Measurements from ENCODE around the gene EXT2. TPM values are rescaled to one million over a fixed set of nuclear protein-coding genes. Genes with fewer than 3 reads are reported as not detected.

Gene EXT2
- total and polyA plus RNA-seq, 2 experiments from 2014 or later, result 44.1 to 53.1 TPM

- no peaks in the 10 kb centered on the region for H3K9me3 ChIP-seq (ENCODE audit: low read depth)
- TF ChIP-seq CTCF (IDR thresholded peaks at IDR 0.05; ENCODE audit: low read depth, low read length), result no peak
- DNase-seq (ENCODE audit: low read depth in 1 of 2, low spot score in 1 of 2), result no peak
Observed at GRCh38 chr11:44138980-44139379, 43.5 kb downstream of the EXT2 start.

DNA sequence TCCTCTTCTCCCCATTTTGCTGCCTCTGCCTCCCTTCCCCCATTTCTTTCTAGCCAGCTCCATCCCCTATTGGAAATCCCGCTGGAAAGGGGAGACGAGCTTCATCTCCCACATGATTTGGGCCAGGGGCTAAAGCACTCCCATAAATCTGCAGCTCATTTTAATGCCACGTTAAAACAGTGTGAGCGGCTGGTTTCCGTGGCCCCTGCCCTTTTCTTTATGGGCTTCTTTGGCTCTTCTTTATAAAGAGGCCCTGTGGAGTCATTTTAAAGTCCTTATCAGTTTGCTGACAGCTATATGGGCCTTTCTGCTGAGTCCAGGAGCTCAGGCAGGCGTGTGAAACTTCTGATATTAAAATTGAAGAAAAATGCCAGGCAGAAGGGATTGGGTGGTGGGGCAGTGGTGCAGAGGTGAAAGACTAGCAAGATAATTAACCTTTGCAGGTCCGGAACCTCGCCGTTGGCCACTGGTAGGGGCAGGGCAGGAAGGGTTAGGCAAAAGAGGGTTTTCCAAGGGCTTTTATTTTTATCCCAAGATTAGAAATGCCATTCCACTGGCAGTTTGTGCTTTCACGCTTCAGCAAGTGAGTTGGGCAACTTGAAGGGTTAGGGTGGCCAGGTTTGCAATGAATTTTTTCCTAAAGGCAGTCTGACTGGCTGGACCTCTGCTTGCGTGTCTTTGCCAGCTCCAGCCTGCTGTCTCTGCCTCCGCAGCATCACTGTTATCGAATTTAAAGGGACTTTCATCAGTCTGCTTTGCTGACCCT, 44.3 kb downstream of the EXT2 start:
- Histone ChIP-seq H3K27me3 (no peaks in the 10 kb centered on the region), H3K4me3 (no peak overlapping the region), H3K36me3 (no peaks in the 10 kb centered on the region), H3K9me3 (ENCODE audit: low read depth) (no peaks in the 10 kb centered on the region), H3K4me1 (ENCODE audit: low read depth) (peaks cover 39% of the 10 kb centered on the region), H3K27ac (peak overlapping the region; percentile 87)
- peak; percentile 12 to 53 for DNase-seq (ENCODE audit: low read depth in 1 of 2, low spot score in 1 of 2)
- no peak for TF ChIP-seq CTCF (IDR thresholded peaks at IDR 0.05; ENCODE audit: low read depth, low read length)

More at GRCh38 chr11:44138980-44139379, 43.5 kb downstream of the EXT2 start:
- no peaks in the 10 kb centered on the region for H3K36me3 ChIP-seq
- no peak overlapping the region for H3K4me3 ChIP-seq
- H3K4me1 ChIP-seq (ENCODE audit: low read depth), result peaks cover 39% of the 10 kb centered on the region
- no peaks in the 10 kb centered on the region for H3K27me3 ChIP-seq
- H3K27ac ChIP-seq, result peak overlapping the region; percentile 87

DNA sequence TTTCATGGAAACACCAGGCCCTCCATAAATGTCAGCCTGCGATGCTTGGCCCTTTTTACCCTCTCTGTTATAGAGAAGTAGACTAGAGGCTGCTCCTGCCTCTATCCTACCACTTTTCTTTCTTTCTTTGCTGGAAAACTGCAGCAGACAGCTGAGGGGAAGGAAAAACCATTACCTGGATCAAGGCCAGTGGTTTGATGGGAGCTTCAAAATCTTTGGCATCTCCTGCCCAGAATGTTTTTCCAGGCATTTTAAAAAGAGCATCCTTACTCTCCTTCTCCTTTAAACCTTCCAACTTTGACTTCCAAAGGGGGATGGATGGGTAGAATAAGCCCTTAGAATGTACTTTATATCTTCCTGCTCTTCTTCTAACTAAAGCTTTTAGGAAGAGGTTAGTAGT, 44.9 kb downstream of the EXT2 start:
- peaks cover 39% of the 10 kb centered on the region for H3K4me1 ChIP-seq (ENCODE audit: low read depth)
- TF ChIP-seq CTCF (IDR thresholded peaks at IDR 0.05; ENCODE audit: low read depth, low read length), result no peak
- H3K4me3 ChIP-seq, result no peak overlapping the region
- H3K27ac ChIP-seq, result peak overlapping the region; percentile 87
- no peak for DNase-seq (ENCODE audit: low read depth in 1 of 2, low spot score in 1 of 2)
- no peaks in the 10 kb centered on the region for H3K9me3 ChIP-seq (ENCODE audit: low read depth)
- H3K36me3 ChIP-seq, result no peaks in the 10 kb centered on the region
- H3K27me3 ChIP-seq, result no peaks in the 10 kb centered on the region

DNA sequence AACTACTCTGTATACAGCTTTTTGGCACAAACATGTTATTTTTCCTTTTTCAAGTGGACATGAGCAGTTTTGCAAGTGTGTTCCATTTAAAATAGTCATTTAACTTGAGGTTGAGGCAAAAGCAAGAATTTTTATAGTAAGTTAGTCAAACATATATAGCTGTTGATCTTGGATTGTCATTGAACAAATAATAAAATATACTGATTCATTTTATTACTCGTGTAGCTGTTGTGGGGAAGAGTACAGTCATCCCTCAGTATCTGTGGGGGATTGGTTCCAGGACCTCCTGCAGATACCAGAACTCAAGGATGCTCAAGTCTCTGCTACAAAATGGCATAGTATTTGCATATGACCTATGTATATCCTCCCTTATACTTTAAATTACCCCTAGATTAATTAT, 45.3 kb downstream of the EXT2 start:
- H3K27ac ChIP-seq, result peak overlapping the region; percentile 87
- H3K27me3 ChIP-seq, result no peaks in the 10 kb centered on the region
- TF ChIP-seq CTCF (IDR thresholded peaks at IDR 0.05; ENCODE audit: low read depth, low read length), result no peak
- H3K36me3 ChIP-seq, result no peaks in the 10 kb centered on the region
- H3K4me1 ChIP-seq (ENCODE audit: low read depth), result peaks cover 39% of the 10 kb centered on the region
- H3K4me3 ChIP-seq, result no peak overlapping the region
- no peak for DNase-seq (ENCODE audit: low read depth in 1 of 2, low spot score in 1 of 2)
- no peaks in the 10 kb centered on the region for H3K9me3 ChIP-seq (ENCODE audit: low read depth)

DNA sequence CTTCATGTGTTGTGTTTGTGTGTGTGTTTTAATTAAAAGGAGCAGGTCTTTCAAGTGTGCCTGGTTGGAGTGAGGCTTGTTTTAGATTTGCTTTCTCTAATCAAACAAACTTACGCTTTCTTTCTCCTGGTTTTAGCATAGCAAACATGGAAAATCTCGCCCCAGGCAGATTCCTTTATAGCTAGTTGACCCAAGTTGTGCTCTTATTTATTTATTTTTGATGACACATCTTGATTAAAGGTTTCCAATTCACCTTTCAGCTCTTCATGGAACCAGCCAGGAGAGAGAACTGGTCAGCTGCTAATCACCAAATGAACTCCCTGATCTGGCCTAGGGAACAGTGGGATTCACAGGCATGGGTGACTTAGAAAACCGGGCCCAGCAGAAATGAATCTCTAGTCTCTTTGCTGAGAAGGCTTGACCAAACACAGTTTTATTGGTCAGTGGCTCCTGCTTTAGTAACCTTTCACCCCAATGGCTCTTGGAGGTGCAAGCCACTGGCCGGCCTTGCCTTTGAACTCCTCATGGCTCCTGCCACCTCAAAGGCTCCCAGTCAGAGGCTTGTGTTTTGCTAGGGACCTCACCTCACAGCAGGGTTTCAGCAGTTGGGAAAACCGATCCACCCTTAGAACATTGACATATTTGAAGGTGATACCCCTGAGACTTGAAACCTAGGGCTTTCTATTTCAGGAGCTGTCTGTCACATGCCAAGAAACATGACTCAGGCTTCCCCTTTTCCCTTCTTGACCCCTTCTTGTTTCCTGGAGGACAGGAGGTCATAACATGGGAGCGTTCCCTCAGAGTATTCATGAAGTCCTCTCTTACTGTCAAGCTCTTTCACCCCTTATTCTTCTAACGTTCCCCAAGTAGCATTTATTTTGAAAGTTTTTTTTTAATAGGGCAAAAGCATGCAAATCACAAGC, 48.8 kb downstream of the EXT2 start:
- peaks cover 27% of the 10 kb centered on the region for H3K4me1 ChIP-seq (ENCODE audit: low read depth)
- no peaks in the 10 kb centered on the region for H3K36me3 ChIP-seq
- no peaks in the 10 kb centered on the region for H3K9me3 ChIP-seq (ENCODE audit: low read depth)
- no peak overlapping the region for H3K27ac ChIP-seq
- H3K27me3 ChIP-seq, result no peaks in the 10 kb centered on the region
- no peak for DNase-seq (ENCODE audit: low read depth in 1 of 2, low spot score in 1 of 2)
- TF ChIP-seq CTCF (IDR thresholded peaks at IDR 0.05; ENCODE audit: low read depth, low read length), result no peak
- H3K4me3 ChIP-seq, result no peak overlapping the region

Data from cardiac muscle cell (in vitro differentiated cells and primary cell).